Neural cell (in vitro differentiated cells): ENCODE results near the gene PDE8B. TPM values are rescaled to one million over a fixed set of nuclear protein-coding genes. Genes with fewer than 3 reads are reported as not detected.

Source experiments
- H2AFZ ChIP-seq: fragments of 200-600, 300-800 bp; sonication (generic), shearing (Covaris generic); 2 replicates; pipeline ENCODE4 v1.6.0; 2014; ENCODE audit warnings: low read depth, mild to moderate bottlenecking, antibody characterized with exemption, low read length, moderate library complexity
- H3F3A ChIP-seq: fragments of 200-600 bp; shearing (Covaris generic); 2 replicates; pipeline ENCODE4 v1.6.1; 2016; ENCODE audit warnings: mild to moderate bottlenecking, moderate library complexity, mixed read lengths, antibody characterized with exemption, low read length; ENCODE audit not compliant: insufficient read depth, poor library complexity, severe bottlenecking
- H3K27ac ChIP-seq: fragments of 200-600, 300-800 bp; sonication (generic), shearing (Covaris generic); 2 replicates; pipeline ENCODE4 v1.5.1; 2014; ENCODE audit warnings: mild to moderate bottlenecking, low read length, moderate library complexity
- H3K27me3 ChIP-seq: fragments of 300-800, 200-600 bp; sonication (generic), shearing (Covaris generic); 2 replicates; pipeline ENCODE4 v1.6.0; 2014; ENCODE audit warnings: mild to moderate bottlenecking, low read depth, low read length, moderate library complexity; ENCODE audit not compliant: insufficient read depth
- H3K36me3 ChIP-seq: fragments of 300-800, 200-600 bp; sonication (generic), shearing (Covaris generic); 2 replicates; pipeline ENCODE4 v1.5.1; 2014; ENCODE audit warnings: mild to moderate bottlenecking, antibody characterized with exemption, low read length, moderate library complexity; ENCODE audit not compliant: insufficient read depth
- H3K4me2 ChIP-seq: fragments of 300-800, 200-600 bp; sonication (generic), shearing (Covaris generic); 2 replicates; pipeline ENCODE4 v1.6.0; 2014; ENCODE audit warnings: mild to moderate bottlenecking, low read length
- H3K4me3 ChIP-seq: fragments of 300-800, 200-600 bp; sonication (generic), shearing (Covaris generic); 2 replicates; pipeline ENCODE4 v1.5.1; 2014; ENCODE audit warnings: mild to moderate bottlenecking, low read length, moderate library complexity
- H3K79me2 ChIP-seq: fragments of 200-600 bp; shearing (Covaris generic); replicated peaks from 2 replicates; pipeline ENCODE4 v1.6.0; 2014; ENCODE audit warnings: mild to moderate bottlenecking, low read length, moderate library complexity; ENCODE audit not compliant: insufficient read depth
- H3K9ac ChIP-seq: fragments of 300-800, 200-600 bp; sonication (generic), shearing (Covaris generic); 2 replicates; pipeline ENCODE4 v1.6.1; 2016; ENCODE audit warnings: mild to moderate bottlenecking, low read length, mixed read lengths
- H3K9me2 ChIP-seq: fragments of 200-600 bp; shearing (Covaris generic); 2 replicates; pipeline ENCODE4 v1.6.1; 2016; ENCODE audit warnings: mild to moderate bottlenecking, low read length, mixed read lengths; ENCODE audit not compliant: insufficient read depth
- H3K9me3 ChIP-seq: fragments of 200-600, 300-800 bp; sonication (generic), shearing (Covaris generic); 2 replicates; pipeline ENCODE4 v1.6.1; 2016; ENCODE audit warnings: mild to moderate bottlenecking, mixed run types, low read length, moderate library complexity, mixed read lengths
- H4K20me1 ChIP-seq: fragments of 200-600 bp; shearing (Covaris generic); 2 replicates; pipeline ENCODE4 v1.6.1; 2016; ENCODE audit warnings: mild to moderate bottlenecking, mixed run types; ENCODE audit not compliant: insufficient read depth
- EP300 ChIP-seq: fragments of 450-650 bp; conservative IDR thresholded peaks from 2 replicates; pipeline ENCODE4 v1.6.1; 2014; ENCODE audit warnings: antibody characterized with exemption, mild to moderate bottlenecking, moderate library complexity; ENCODE audit not compliant: poor library complexity, severe bottlenecking
- EZH2 ChIP-seq: fragments of 200-600, 300-800 bp; shearing (Covaris generic), sonication (generic); IDR thresholded peaks from 2 replicates; pipeline ENCODE4 v1.6.1; 2014; ENCODE audit warnings: antibody characterized with exemption, low read length, borderline replicate concordance, mild to moderate bottlenecking; ENCODE audit not compliant: insufficient read depth, poor library complexity, severe bottlenecking
- MXI1 ChIP-seq: fragments of 450-650 bp; conservative IDR thresholded peaks from 2 replicates; pipeline ENCODE4 v1.6.1; 2014; ENCODE audit warnings: antibody characterized with exemption, mild to moderate bottlenecking; ENCODE audit not compliant: poor library complexity, severe bottlenecking
- POLR2AphosphoS5 ChIP-seq: IDR thresholded peaks from 2 replicates; pipeline ENCODE4 v1.6.1; 2012
- RAD21 ChIP-seq: fragments of 450-650 bp; conservative IDR thresholded peaks from 2 replicates; pipeline ENCODE4 v1.6.1; 2014; ENCODE audit warnings: antibody characterized with exemption, mild to moderate bottlenecking, moderate library complexity
- SMC3 ChIP-seq: fragments of 450-650 bp; conservative IDR thresholded peaks from 2 replicates; pipeline ENCODE4 v1.6.1; 2014; ENCODE audit warnings: antibody characterized with exemption, mild to moderate bottlenecking, moderate library complexity; ENCODE audit not compliant: poor library complexity
- TAF1 ChIP-seq: IDR thresholded peaks from 2 replicates; pipeline ENCODE4 v1.6.1; 2012; ENCODE audit warnings: low read depth
- polyA plus RNA-seq: library from polyadenylated mRNA; depleted of rRNA; stranded (reverse); fragments of >200 nt; gene quantifications from 2 replicates; pipeline ENCODE4 v1.2.3, GENCODE V29; 2014
- TF ChIP-seq, protein P1 (sequence below): IDR thresholded peaks from 2 replicates; pipeline ENCODE4 v1.6.1; 2012; ENCODE audit warnings: borderline replicate concordance
- TF ChIP-seq, protein P2 (sequence below): fragments of 450-650 bp; IDR thresholded peaks from 2 replicates; pipeline ENCODE4 v1.5.1; 2014; ENCODE audit warnings: antibody characterized with exemption, mild to moderate bottlenecking, moderate library complexity; ENCODE audit not compliant: poor library complexity, severe bottlenecking

PDE8B gene
- polyA plus RNA-seq, 1 donor from 2014 or later: 0.22 TPM

DNA sequence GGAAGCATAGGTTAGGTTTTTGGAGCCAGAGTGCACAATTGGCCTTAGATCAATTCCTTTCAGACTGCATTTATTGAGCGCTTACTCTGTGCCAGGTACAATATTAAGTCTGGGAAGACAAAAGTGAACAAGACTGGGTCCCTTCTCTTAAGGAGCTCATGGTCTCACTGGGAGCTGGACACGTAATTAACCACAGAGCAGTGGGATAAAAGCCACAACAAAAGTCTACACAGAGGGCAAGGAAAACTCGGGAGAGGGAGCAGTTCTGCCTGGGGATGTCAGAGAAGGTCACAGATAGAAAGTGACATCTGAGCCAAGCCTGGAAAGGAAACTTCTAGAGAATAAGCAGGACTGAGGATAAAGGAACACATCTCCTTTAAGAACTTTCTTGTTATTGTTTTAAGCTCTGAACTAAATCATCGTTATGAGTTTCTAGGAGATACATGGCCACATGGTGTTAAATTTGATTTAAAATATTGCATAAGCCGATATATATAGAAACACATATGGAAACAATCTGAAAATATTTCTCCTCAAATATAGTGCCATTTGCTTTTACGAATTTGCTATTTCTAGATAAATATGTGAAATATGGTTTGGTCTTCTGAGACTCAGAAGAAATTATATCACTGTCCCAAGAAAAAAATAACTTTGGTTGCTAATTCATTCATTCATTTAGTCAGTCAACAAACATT, 40.1 kb upstream of the PDE8B start:
- Histone ChIP-seq H3K4me2 (no peak overlapping the region), H3K27me3 (no peaks in the 10 kb centered on the region), H2AFZ (no peak overlapping the region), H3K9ac (no peak overlapping the region), H3F3A (no peaks in the 10 kb centered on the region), H3K27ac (no peak overlapping the region), H4K20me1 (no peaks in the 10 kb centered on the region), H3K4me3 (no peak overlapping the region), H3K36me3 (no peaks in the 10 kb centered on the region), H3K79me2 (no peaks in the 10 kb centered on the region), H3K9me3 (no peaks in the 10 kb centered on the region), H3K9me2 (no peaks in the 10 kb centered on the region)
- TF ChIP-seq, protein P1, sequence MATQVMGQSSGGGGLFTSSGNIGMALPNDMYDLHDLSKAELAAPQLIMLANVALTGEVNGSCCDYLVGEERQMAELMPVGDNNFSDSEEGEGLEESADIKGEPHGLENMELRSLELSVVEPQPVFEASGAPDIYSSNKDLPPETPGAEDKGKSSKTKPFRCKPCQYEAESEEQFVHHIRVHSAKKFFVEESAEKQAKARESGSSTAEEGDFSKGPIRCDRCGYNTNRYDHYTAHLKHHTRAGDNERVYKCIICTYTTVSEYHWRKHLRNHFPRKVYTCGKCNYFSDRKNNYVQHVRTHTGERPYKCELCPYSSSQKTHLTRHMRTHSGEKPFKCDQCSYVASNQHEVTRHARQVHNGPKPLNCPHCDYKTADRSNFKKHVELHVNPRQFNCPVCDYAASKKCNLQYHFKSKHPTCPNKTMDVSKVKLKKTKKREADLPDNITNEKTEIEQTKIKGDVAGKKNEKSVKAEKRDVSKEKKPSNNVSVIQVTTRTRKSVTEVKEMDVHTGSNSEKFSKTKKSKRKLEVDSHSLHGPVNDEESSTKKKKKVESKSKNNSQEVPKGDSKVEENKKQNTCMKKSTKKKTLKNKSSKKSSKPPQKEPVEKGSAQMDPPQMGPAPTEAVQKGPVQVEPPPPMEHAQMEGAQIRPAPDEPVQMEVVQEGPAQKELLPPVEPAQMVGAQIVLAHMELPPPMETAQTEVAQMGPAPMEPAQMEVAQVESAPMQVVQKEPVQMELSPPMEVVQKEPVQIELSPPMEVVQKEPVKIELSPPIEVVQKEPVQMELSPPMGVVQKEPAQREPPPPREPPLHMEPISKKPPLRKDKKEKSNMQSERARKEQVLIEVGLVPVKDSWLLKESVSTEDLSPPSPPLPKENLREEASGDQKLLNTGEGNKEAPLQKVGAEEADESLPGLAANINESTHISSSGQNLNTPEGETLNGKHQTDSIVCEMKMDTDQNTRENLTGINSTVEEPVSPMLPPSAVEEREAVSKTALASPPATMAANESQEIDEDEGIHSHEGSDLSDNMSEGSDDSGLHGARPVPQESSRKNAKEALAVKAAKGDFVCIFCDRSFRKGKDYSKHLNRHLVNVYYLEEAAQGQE: no peak
- no peak for TF ChIP-seq TAF1
- TF ChIP-seq POLR2AphosphoS5: no peak
- TF ChIP-seq SMC3: no peak
- no peak for TF ChIP-seq EZH2

GRCh38 chr5:77171141-77171910, 39.2 kb upstream of the PDE8B start:
- Histone ChIP-seq H3K27me3 (no peaks in the 10 kb centered on the region), H3K27ac (no peak overlapping the region), H3K9ac (no peak overlapping the region), H3K36me3 (no peaks in the 10 kb centered on the region), H4K20me1 (no peaks in the 10 kb centered on the region), H3K9me2 (no peaks in the 10 kb centered on the region), H3K4me3 (no peak overlapping the region), H3K79me2 (no peaks in the 10 kb centered on the region), H2AFZ (no peak overlapping the region), H3K9me3 (no peaks in the 10 kb centered on the region), H3K4me2 (no peak overlapping the region), H3F3A (no peaks in the 10 kb centered on the region)
- no peak for TF ChIP-seq EZH2
- TF ChIP-seq POLR2AphosphoS5: no peak
- TF ChIP-seq, protein P1: no peak
- TF ChIP-seq SMC3: no peak
- TF ChIP-seq RAD21: no peak
- TF ChIP-seq, protein P2, sequence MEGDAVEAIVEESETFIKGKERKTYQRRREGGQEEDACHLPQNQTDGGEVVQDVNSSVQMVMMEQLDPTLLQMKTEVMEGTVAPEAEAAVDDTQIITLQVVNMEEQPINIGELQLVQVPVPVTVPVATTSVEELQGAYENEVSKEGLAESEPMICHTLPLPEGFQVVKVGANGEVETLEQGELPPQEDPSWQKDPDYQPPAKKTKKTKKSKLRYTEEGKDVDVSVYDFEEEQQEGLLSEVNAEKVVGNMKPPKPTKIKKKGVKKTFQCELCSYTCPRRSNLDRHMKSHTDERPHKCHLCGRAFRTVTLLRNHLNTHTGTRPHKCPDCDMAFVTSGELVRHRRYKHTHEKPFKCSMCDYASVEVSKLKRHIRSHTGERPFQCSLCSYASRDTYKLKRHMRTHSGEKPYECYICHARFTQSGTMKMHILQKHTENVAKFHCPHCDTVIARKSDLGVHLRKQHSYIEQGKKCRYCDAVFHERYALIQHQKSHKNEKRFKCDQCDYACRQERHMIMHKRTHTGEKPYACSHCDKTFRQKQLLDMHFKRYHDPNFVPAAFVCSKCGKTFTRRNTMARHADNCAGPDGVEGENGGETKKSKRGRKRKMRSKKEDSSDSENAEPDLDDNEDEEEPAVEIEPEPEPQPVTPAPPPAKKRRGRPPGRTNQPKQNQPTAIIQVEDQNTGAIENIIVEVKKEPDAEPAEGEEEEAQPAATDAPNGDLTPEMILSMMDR: no peak
- TF ChIP-seq EP300: no peak
- TF ChIP-seq TAF1: no peak
- no peak for TF ChIP-seq MXI1
